T-helper 2 cell treated with Interferon-gamma antibody and Interleukin-4, amounts not matched to agents 100 ng/mL and 5 ng/mL, for 36 hours (primary cell): Measurements from ENCODE around the gene NUTM2D. TPM values are rescaled to one million over a fixed set of nuclear protein-coding genes. Genes with fewer than 3 reads are reported as not detected.
"Not testable (repeated sequence)": the region's sequence is repeated elsewhere in the genome, so short reads cannot be mapped to it uniquely, and the experiment has no call there.

ENCODE experiments used
- intact Hi-C: fragments of 100-400 bp; cut with micrococcal nuclease; formaldehyde crosslinking; loops from one replicate; pipeline ENCODE4 v1.15.1; 2023
- total RNA-seq: library from RNA; stranded (reverse); gene quantifications from 2 replicates; pipeline ENCODE4 v1.2.3, GENCODE V29; 2022

Gene NUTM2D
- 2.5 and 2.8 TPM in 2 replicates for total RNA-seq

- intact Hi-C loops = not testable (repeated sequence)
Measured at GRCh38 chr10:87357444-87357843, at the start of gene NUTM2D. Gene NUTM2D (plus strand): TSS chr10:87357744. CDS start chr10:87358266, 522 bp downstream.

GRCh38 chr10:87308702-87309101 lies 48.8 kb upstream of the NUTM2D start:
- intact Hi-C loops = not testable (repeated sequence)

- intact Hi-C loops = not testable (repeated sequence)
Measured at GRCh38 chr10:87309657-87310056, 47.9 kb upstream of the NUTM2D start.

- intact Hi-C loops = not testable (repeated sequence)
Measured at GRCh38 chr10:87311521-87311920, 46.0 kb upstream of the NUTM2D start.

- intact Hi-C loops = not testable (repeated sequence)
Measured at GRCh38 chr10:87313649-87314359, 43.7 kb upstream of the NUTM2D start.

GRCh38 chr10:87314360-87314973 lies 43.1 kb upstream of the NUTM2D start:
- intact Hi-C loops = not testable (repeated sequence)

GRCh38 chr10:87321505-87321904 lies 36.0 kb upstream of the NUTM2D start:
- intact Hi-C loops = not testable (repeated sequence)

GRCh38 chr10:87324559-87324958 lies 33.0 kb upstream of the NUTM2D start:
- intact Hi-C loops = not testable (repeated sequence)

- intact Hi-C loops = not testable (repeated sequence)
Measured at GRCh38 chr10:87327958-87328357, 29.6 kb upstream of the NUTM2D start.

- intact Hi-C loops = not testable (repeated sequence)
Measured at GRCh38 chr10:87329131-87329530, 28.4 kb upstream of the NUTM2D start.

GRCh38 chr10:87332687-87333086 lies 24.9 kb upstream of the NUTM2D start:
- intact Hi-C loops = not testable (repeated sequence)

- intact Hi-C loops = not testable (repeated sequence)
Measured at GRCh38 chr10:87340411-87340810, 17.1 kb upstream of the NUTM2D start.

GRCh38 chr10:87341546-87342142 lies 15.9 kb upstream of the NUTM2D start:
- intact Hi-C loops = not testable (repeated sequence)

GRCh38 chr10:87342249-87342710 lies 15.3 kb upstream of the NUTM2D start:
- intact Hi-C loops = not testable (repeated sequence)

- intact Hi-C loops = not testable (repeated sequence)
Measured at GRCh38 chr10:87342711-87343258, 14.8 kb upstream of the NUTM2D start.

GRCh38 chr10:87345743-87346142 lies 11.8 kb upstream of the NUTM2D start:
- intact Hi-C loops = not testable (repeated sequence)

- intact Hi-C loops = not testable (repeated sequence)
Measured at GRCh38 chr10:87350161-87350560, 7.4 kb upstream of the NUTM2D start.

- intact Hi-C loops = not testable (repeated sequence)
Measured at GRCh38 chr10:87352825-87353224, 4.7 kb upstream of the NUTM2D start.

GRCh38 chr10:87355110-87355509 lies 2.4 kb upstream of the NUTM2D start:
- intact Hi-C loops = not testable (repeated sequence)

- intact Hi-C loops = not testable (repeated sequence)
Measured at GRCh38 chr10:87358159-87358558, 615 bp downstream of the NUTM2D start.

- intact Hi-C loops = not testable (repeated sequence)
Measured at GRCh38 chr10:87369514-87370112, 12.1 kb downstream of the NUTM2D start.

- intact Hi-C loops = not testable (repeated sequence)
Measured at GRCh38 chr10:87374091-87374490, 16.5 kb downstream of the NUTM2D start.
